Measurements from ENCODE around the gene RHOT2.

- TF ChIP-seq CTCF (IDR thresholded peaks at IDR 0.05) (no peak), POLR2A (IDR thresholded peaks at IDR 0.05) (no peak)
Observed at GRCh38 chr16:692356-693108, 24.6 kb downstream of the RHOT2 start.
